Transverse colon (tissue), 4 donors: ENCODE data around the gene SLC6A13. TPM values are rescaled to one million over a fixed set of nuclear protein-coding genes. Genes with fewer than 3 reads are reported as not detected.

Source experiments
- DNase-seq: peaks from one replicate; pipeline ENCODE4 v3.0.0-alpha.2; 2019
- H3K27ac ChIP-seq, 4 donors: fragments of 200-600 bp; sonication (generic); 2 replicates each; pipeline ENCODE4 v1.5.1; 2016 to 2018; ENCODE audit warnings: inconsistent platforms in 4 of 4
- H3K27me3 ChIP-seq: fragments of 200-600 bp; sonication (generic); 2 replicates; pipeline ENCODE4 v1.5.1; 2017; ENCODE audit warnings: inconsistent platforms
- H3K36me3 ChIP-seq, 4 donors: fragments of 200-600 bp; sonication (generic); 2 replicates each; pipeline ENCODE4 v1.5.1; 2017 to 2019; ENCODE audit warnings: inconsistent platforms in 4 of 4
- H3K4me1 ChIP-seq, 4 donors: fragments of 200-600 bp; sonication (generic); 2 replicates each; pipeline ENCODE4 v1.5.1; 2017 to 2020; ENCODE audit warnings: inconsistent platforms in 4 of 4
- H3K4me3 ChIP-seq, 4 donors: fragments of 200-600 bp; sonication (generic); 1 replicate in 1 of 4; 2 replicates in 3 of 4; pipeline versions ENCODE4 v1.5.1 to v1.6.1; 2017 to 2019; ENCODE audit warnings: inconsistent platforms in 4 of 4
- H3K9me3 ChIP-seq, 2 donors: fragments of 200-600 bp; sonication (generic); 2 replicates each; pipeline ENCODE4 v1.5.1; 2017 to 2019; ENCODE audit warnings: inconsistent platforms in 2 of 2
- EP300 ChIP-seq: sonication (generic); formaldehyde crosslinking; IDR thresholded peaks from one replicate; pipeline ENCODE4 v1.6.1; 2017; ENCODE audit warnings: antibody characterized with exemption, low read depth
- POLR2A ChIP-seq: fragments of 450-650 bp; IDR thresholded peaks from one replicate; pipeline ENCODE4 v1.6.1; 2016; ENCODE audit warnings: antibody characterized with exemption, mild to moderate bottlenecking, moderate library complexity
- POLR2AphosphoS5 ChIP-seq, 3 donors: sonication (generic); formaldehyde crosslinking; IDR thresholded peaks; one replicate each; pipeline ENCODE4 v1.6.1; 2016; ENCODE audit warnings: antibody characterized with exemption in 3 of 3
- WGBS, 2 donors: methylation state at CpG; one replicate each; pipeline ENCODE4 v1.1.5; 2018; ENCODE audit warnings: low coverage in 1 of 2; 5-methylcytosine and 5-hydroxymethylcytosine counted together
- in situ Hi-C, 4 donors: fragments of 200-750 bp; cut with MboI; loops; one replicate each; pipeline versions ENCODE4 v1.15.0 to v1.15.1; 2017; ENCODE audit warnings: low sequenced_read_pairs in 3 of 4, low pct_ligation_motif_present in 1 of 4, low pct_unique_long_range_greater_than_20kb in 1 of 4
- intact Hi-C: fragments of 100-400 bp; cut with DNase I; formaldehyde crosslinking; loops from one replicate; pipeline ENCODE4 v1.15.1; 2023; ENCODE audit warnings: low total_unique reads
- total RNA-seq, 4 donors: library from RNA; depleted of rRNA; stranded (reverse); fragments of >200 nt; gene quantifications; one replicate each; pipeline ENCODE4 v1.1.0, GENCODE V29; 2016
- TF ChIP-seq, protein P1 (sequence below), 5 experiments: fragments of 200-600 bp in 3 of 5; fragments of 450-650 bp in 2 of 5; sonication (generic) in 3 of 5; IDR thresholded peaks; 1 replicate in 2 of 5; 2 replicates in 3 of 5; pipeline ENCODE4 v1.5.1; 2016 to 2017; ENCODE audit warnings: antibody characterized with exemption in 5 of 5, inconsistent platforms in 3 of 5, mild to moderate bottlenecking in 2 of 5, moderate library complexity in 1 of 5

The SLC6A13 gene
- total RNA-seq, 4 donors from 2014 or later, result not detected

GRCh38 chr12:180445-180844 lies 82.2 kb downstream of the SLC6A13 start:
- in situ Hi-C loops (no loop called here), intact Hi-C loops (no loop called here)
- 64% methylated on average over 8 of the region's 8 CpGs; no CpG with 5 or more reads in 1 of the 2 donors for WGBS, 2 donors
- no peaks in the 10 kb centered on the region for H3K9me3 ChIP-seq
- H3K36me3 ChIP-seq, result no peaks in the 10 kb centered on the region
- H3K4me3 ChIP-seq, result no peak overlapping the region
- no peaks in the 10 kb centered on the region for H3K27me3 ChIP-seq
- peak; percentile 44 for DNase-seq
- H3K27ac ChIP-seq, result peak overlapping the region in 1 of 4 donors; percentile 9
- TF ChIP-seq POLR2AphosphoS5 (IDR thresholded peaks at IDR 0.05) (no peak), POLR2A (no peak), EP300 (no peak)
- TF ChIP-seq, protein P1, sequence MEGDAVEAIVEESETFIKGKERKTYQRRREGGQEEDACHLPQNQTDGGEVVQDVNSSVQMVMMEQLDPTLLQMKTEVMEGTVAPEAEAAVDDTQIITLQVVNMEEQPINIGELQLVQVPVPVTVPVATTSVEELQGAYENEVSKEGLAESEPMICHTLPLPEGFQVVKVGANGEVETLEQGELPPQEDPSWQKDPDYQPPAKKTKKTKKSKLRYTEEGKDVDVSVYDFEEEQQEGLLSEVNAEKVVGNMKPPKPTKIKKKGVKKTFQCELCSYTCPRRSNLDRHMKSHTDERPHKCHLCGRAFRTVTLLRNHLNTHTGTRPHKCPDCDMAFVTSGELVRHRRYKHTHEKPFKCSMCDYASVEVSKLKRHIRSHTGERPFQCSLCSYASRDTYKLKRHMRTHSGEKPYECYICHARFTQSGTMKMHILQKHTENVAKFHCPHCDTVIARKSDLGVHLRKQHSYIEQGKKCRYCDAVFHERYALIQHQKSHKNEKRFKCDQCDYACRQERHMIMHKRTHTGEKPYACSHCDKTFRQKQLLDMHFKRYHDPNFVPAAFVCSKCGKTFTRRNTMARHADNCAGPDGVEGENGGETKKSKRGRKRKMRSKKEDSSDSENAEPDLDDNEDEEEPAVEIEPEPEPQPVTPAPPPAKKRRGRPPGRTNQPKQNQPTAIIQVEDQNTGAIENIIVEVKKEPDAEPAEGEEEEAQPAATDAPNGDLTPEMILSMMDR (IDR thresholded peaks at IDR 0.05), result no peak
- peaks cover 0 to 15% (median 10%) of the 10 kb centered on the region in 4 donors for H3K4me1 ChIP-seq

DNA sequence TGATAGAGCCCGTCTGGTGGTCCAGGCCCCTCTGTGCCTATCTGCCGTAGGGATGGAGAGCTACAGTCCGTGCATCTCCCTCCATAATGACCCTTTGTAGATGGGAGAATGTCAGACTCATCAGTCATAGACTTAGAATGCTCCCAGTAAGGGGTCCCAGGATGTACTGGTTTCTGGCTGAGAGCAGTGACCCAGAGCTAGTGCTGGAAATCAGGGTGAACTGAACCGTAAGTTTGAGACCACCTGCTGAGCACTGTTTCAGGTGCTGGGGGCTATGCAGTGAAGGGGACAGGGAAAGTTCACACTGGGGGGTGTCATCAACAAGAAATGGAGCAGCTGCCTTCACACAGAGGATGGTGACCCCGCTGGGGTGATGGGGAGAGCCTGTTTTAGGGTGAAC lies 82.8 kb downstream of the SLC6A13 start:
- 74 to 90% methylated on average over 2 to 5 of the region's 5 CpGs for WGBS, 2 donors
- H3K4me3 ChIP-seq, result no peak overlapping the region
- in situ Hi-C loops (no loop called here), intact Hi-C loops (no loop called here)
- H3K4me1 ChIP-seq, result peaks cover 0 to 15% (median 10%) of the 10 kb centered on the region in 4 donors
- no peaks in the 10 kb centered on the region for H3K27me3 ChIP-seq
- H3K9me3 ChIP-seq, result no peaks in the 10 kb centered on the region
- no peak for DNase-seq
- no peaks in the 10 kb centered on the region for H3K36me3 ChIP-seq
- H3K27ac ChIP-seq, result no peak overlapping the region
- TF ChIP-seq, protein P1 (IDR thresholded peaks at IDR 0.05), result no peak
- TF ChIP-seq EP300 (no peak), POLR2A (no peak), POLR2AphosphoS5 (IDR thresholded peaks at IDR 0.05) (no peak)

- DNase-seq, result no peak
- H3K4me3 ChIP-seq, result no peak overlapping the region
- in situ Hi-C loops, result no loop called here
- no peak for TF ChIP-seq EP300
- TF ChIP-seq, protein P1 (IDR thresholded peaks at IDR 0.05), result no peak
- TF ChIP-seq POLR2AphosphoS5 (IDR thresholded peaks at IDR 0.05), result no peak
- TF ChIP-seq POLR2A, result no peak
- intact Hi-C loops, result no loop called here
- WGBS, 2 donors, result 65% methylated on average over 10 of the region's 11 CpGs; no CpG with 5 or more reads in 1 of the 2 donors
- H3K9me3 ChIP-seq, result no peaks in the 10 kb centered on the region
- H3K27me3 ChIP-seq, result no peaks in the 10 kb centered on the region
- H3K36me3 ChIP-seq, result no peaks in the 10 kb centered on the region
- peaks cover 0 to 15% (median 10%) of the 10 kb centered on the region in 4 donors for H3K4me1 ChIP-seq
- H3K27ac ChIP-seq, result no peak overlapping the region
Observed at GRCh38 chr12:179131-179884, 83.3 kb downstream of the SLC6A13 start.

GRCh38 chr12:178829-179109 lies 83.9 kb downstream of the SLC6A13 start:
- no peaks in the 10 kb centered on the region for H3K9me3 ChIP-seq
- in situ Hi-C loops, result no loop called here
- H3K27ac ChIP-seq, result no peak overlapping the region
- DNase-seq, result no peak
- H3K4me1 ChIP-seq, result peaks cover 0 to 15% (median 10%) of the 10 kb centered on the region in 4 donors
- TF ChIP-seq POLR2A (no peak), EP300 (no peak), POLR2AphosphoS5 (IDR thresholded peaks at IDR 0.05) (no peak)
- TF ChIP-seq, protein P1 (IDR thresholded peaks at IDR 0.05), result no peak
- intact Hi-C loops, result no loop called here
- 85% methylated on average over 3 of the region's 3 CpGs; no CpG with 5 or more reads in 1 of the 2 donors for WGBS, 2 donors
- no peak overlapping the region for H3K4me3 ChIP-seq
- H3K36me3 ChIP-seq, result no peaks in the 10 kb centered on the region
- H3K27me3 ChIP-seq, result no peaks in the 10 kb centered on the region
